Neural cell (in vitro differentiated cells): Measurements from ENCODE around the gene SLC6A18.

ENCODE experiments used
- CTCF ChIP-seq: fragments of 450-650 bp; IDR thresholded peaks from 2 replicates; pipeline ENCODE4 v1.5.1; 2014; ENCODE audit warnings: antibody characterized with exemption, mild to moderate bottlenecking, moderate library complexity; ENCODE audit not compliant: poor library complexity, severe bottlenecking
- EZH2 ChIP-seq: fragments of 200-600, 300-800 bp; shearing (Covaris generic), sonication (generic); IDR thresholded peaks from 2 replicates; pipeline ENCODE4 v1.6.1; 2014; ENCODE audit warnings: antibody characterized with exemption, low read length, borderline replicate concordance, mild to moderate bottlenecking; ENCODE audit not compliant: insufficient read depth, poor library complexity, severe bottlenecking
- POLR2AphosphoS5 ChIP-seq: IDR thresholded peaks from 2 replicates; pipeline ENCODE4 v1.6.1; 2012

DNA sequence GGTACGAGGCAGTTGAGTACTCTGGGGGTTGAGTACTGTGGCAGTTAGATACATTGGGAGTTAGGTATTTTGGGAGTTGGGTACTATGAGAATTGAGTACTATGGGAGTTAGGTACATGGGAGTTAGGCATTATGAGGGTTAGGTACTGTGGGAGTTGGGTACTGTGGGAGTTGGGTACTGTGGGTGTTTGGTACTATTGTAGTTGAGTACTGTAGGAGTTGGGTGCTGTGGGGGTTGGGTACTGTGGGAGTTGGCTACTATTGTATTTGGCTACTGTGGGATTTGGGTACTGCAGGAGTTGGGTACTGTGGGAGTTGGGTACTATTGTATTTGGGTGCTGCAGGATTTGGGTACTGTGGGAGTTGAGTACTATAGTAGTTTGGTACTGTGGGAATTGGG lies 28.6 kb upstream of the SLC6A18 start:
- TF ChIP-seq CTCF (no peak), POLR2AphosphoS5 (no peak), EZH2 (no peak)
